Liver (tissue), 9 donors: Measurements from ENCODE around the gene LAMB4. TPM values are rescaled to one million over a fixed set of nuclear protein-coding genes. Genes with fewer than 3 reads are reported as not detected.

Experiments
- DNase-seq: peaks from one replicate; pipeline ENCODE4 v3.0.0-alpha.2; 2017; ENCODE audit warnings: low spot score
- H3K27ac ChIP-seq, 2 donors: one replicate each; pipeline ENCODE4 v1.7.0; 2013; ENCODE audit warnings: inconsistent platforms in 2 of 2, low read length in 2 of 2, control low read depth in 1 of 2, low read depth in 1 of 2, mild to moderate bottlenecking in 1 of 2
- H3K27me3 ChIP-seq, 4 donors: one replicate each; pipeline versions ENCODE4 v1.6.1 to v1.7.0; 2013; ENCODE audit warnings: low read length in 3 of 4, inconsistent platforms in 1 of 4, mild to moderate bottlenecking in 1 of 4, moderate library complexity in 1 of 4; ENCODE audit not compliant: control insufficient read depth in 4 of 4, insufficient read depth in 4 of 4
- H3K36me3 ChIP-seq, 4 donors: one replicate each; pipeline versions ENCODE4 v1.6.1 to v1.7.0; 2013; ENCODE audit warnings: low read length in 3 of 4, mild to moderate bottlenecking in 3 of 4, low read depth in 1 of 4, moderate library complexity in 1 of 4; ENCODE audit not compliant: control insufficient read depth in 4 of 4, insufficient read depth in 3 of 4
- H3K4me1 ChIP-seq, 4 donors: one replicate each; pipeline versions ENCODE4 v1.6.1 to v1.7.0; 2013; ENCODE audit warnings: low read length in 3 of 4, mild to moderate bottlenecking in 3 of 4, moderate library complexity in 1 of 4; ENCODE audit not compliant: control insufficient read depth in 4 of 4, insufficient read depth in 4 of 4
- H3K4me3 ChIP-seq, 3 donors: one replicate each; pipeline versions ENCODE4 v1.6.1 to v1.7.0; 2013; ENCODE audit warnings: low read length in 3 of 3, control low read depth in 1 of 3, low read depth in 1 of 3, mild to moderate bottlenecking in 1 of 3
- H3K9ac ChIP-seq, 2 donors: one replicate each; pipeline ENCODE4 v1.7.0; 2013; ENCODE audit warnings: low read length in 2 of 2, mild to moderate bottlenecking in 2 of 2, moderate library complexity in 2 of 2, control low read depth in 1 of 2, low read depth in 1 of 2
- H3K9me3 ChIP-seq, 4 donors: one replicate each; pipeline versions ENCODE4 v1.6.1 to v1.7.0; 2013; ENCODE audit warnings: low read length in 3 of 4; ENCODE audit not compliant: control insufficient read depth in 4 of 4
- EGR1 ChIP-seq, 2 donors: IDR thresholded peaks; 2 replicates each; pipeline ENCODE4 v1.6.1; 2016 to 2018; ENCODE audit warnings: antibody characterized with exemption in 2 of 2, low read depth in 2 of 2
- FOXA1 ChIP-seq: IDR thresholded peaks from 2 replicates; pipeline ENCODE4 v1.6.1; 2016; ENCODE audit warnings: antibody characterized with exemption
- FOXA2 ChIP-seq: IDR thresholded peaks from 2 replicates; pipeline ENCODE4 v1.6.1; 2016; ENCODE audit warnings: antibody characterized with exemption
- HNF4A ChIP-seq, 2 donors: conservative IDR thresholded peaks; 2 replicates each; pipeline ENCODE4 v1.6.1; 2016; ENCODE audit warnings: antibody characterized with exemption in 2 of 2, mild to moderate bottlenecking in 2 of 2
- JUND ChIP-seq, 2 donors: IDR thresholded peaks; 2 replicates each; pipeline ENCODE4 v1.6.1; 2016; ENCODE audit warnings: antibody characterized with exemption in 2 of 2
- NR2F2 ChIP-seq: IDR thresholded peaks from 2 replicates; pipeline ENCODE4 v1.6.1; 2016; ENCODE audit warnings: antibody characterized with exemption
- RAD21 ChIP-seq, 2 donors: IDR thresholded peaks; 2 replicates each; pipeline ENCODE4 v1.6.1; 2016; ENCODE audit warnings: antibody characterized with exemption in 2 of 2, mild to moderate bottlenecking in 2 of 2
- RXRA ChIP-seq, 2 donors: IDR thresholded peaks; 2 replicates each; pipeline ENCODE4 v1.6.1; 2017 to 2018; ENCODE audit warnings: antibody characterized with exemption in 2 of 2, mild to moderate bottlenecking in 1 of 2
- TAF1 ChIP-seq: conservative IDR thresholded peaks from 2 replicates; pipeline ENCODE4 v1.6.1; 2016; ENCODE audit warnings: antibody characterized with exemption, mild to moderate bottlenecking
- YY1 ChIP-seq: IDR thresholded peaks from 2 replicates; pipeline ENCODE4 v1.6.1; 2016; ENCODE audit warnings: antibody characterized with exemption, mild to moderate bottlenecking
- WGBS: extraction: QIAGEN DNeasy Blood & Tissue Kit; methylation state at CpG from one replicate; pipeline ENCODE4 v1.1.7; 2013; 5-methylcytosine and 5-hydroxymethylcytosine counted together
- polyA plus RNA-seq, 2 donors: library from polyadenylated mRNA; stranded (reverse) in 1 of 2; unstranded in 1 of 2; fragments of 200-250 nt in 1 of 2; fragments of >200 nt in 1 of 2; fragmentation: Nextera tagmentation in 1 of 2; extraction: Ambion mirVana in 1 of 2; gene quantifications; one replicate each; pipeline versions ENCODE4 v1.2.1 to v1.2.3, GENCODE V29; 2013 to 2015
- total RNA-seq, 2 donors: library from RNA; depleted of rRNA; stranded (reverse); fragments of >200 nt; gene quantifications; one replicate each; pipeline ENCODE4 v1.2.3, GENCODE V29; 2014
- TF ChIP-seq, protein P1 (sequence below): IDR thresholded peaks from 2 replicates; pipeline ENCODE4 v1.6.1; 2016; ENCODE audit warnings: antibody characterized with exemption
- TF ChIP-seq, protein P2 (sequence below): IDR thresholded peaks from 2 replicates; pipeline ENCODE4 v1.6.1; 2016; ENCODE audit warnings: antibody characterized with exemption
- TF ChIP-seq, protein P3 (sequence below): IDR thresholded peaks from 2 replicates; pipeline ENCODE4 v1.6.1; 2016; ENCODE audit warnings: antibody characterized with exemption, mild to moderate bottlenecking
- donor health status: healthy.
- donor health status: healthy.
- donor health status: healthy.
- donor health status: healthy.
- donor health status: healthy.

The LAMB4 gene
- total and polyA plus RNA-seq, 4 donors: under 0.01 to 0.03 TPM; not detected in 2

DNA sequence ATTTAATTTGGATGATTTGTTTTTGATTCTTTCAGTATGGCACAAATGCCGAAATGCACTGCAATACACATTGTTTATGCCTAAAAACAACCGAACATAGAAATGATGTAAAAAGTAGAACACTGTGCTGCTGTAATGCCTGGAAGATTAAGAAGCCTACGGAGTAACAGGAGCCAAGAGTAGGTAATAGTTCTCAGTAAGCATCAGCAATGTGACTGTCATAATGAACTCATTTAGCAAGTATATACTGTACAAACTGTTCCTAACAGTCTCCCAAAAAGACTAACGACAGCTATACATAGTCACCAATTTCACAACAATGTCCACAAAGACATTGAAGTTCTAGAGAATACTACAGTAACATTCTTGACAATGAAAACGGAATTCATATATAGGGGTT is 19.0 kb upstream of the LAMB4 start:
- TF ChIP-seq, protein P1, sequence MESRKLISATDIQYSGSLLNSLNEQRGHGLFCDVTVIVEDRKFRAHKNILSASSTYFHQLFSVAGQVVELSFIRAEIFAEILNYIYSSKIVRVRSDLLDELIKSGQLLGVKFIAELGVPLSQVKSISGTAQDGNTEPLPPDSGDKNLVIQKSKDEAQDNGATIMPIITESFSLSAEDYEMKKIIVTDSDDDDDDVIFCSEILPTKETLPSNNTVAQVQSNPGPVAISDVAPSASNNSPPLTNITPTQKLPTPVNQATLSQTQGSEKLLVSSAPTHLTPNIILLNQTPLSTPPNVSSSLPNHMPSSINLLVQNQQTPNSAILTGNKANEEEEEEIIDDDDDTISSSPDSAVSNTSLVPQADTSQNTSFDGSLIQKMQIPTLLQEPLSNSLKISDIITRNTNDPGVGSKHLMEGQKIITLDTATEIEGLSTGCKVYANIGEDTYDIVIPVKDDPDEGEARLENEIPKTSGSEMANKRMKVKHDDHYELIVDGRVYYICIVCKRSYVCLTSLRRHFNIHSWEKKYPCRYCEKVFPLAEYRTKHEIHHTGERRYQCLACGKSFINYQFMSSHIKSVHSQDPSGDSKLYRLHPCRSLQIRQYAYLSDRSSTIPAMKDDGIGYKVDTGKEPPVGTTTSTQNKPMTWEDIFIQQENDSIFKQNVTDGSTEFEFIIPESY: no peak
- TF ChIP-seq JUND (IDR thresholded peaks at IDR 0.05): no peak
- TF ChIP-seq YY1: no peak
- TF ChIP-seq FOXA2: no peak
- TF ChIP-seq HNF4A (conservative IDR thresholded peaks at IDR 0.05): no peak
- no peak for TF ChIP-seq RXRA (IDR thresholded peaks at IDR 0.05)
- TF ChIP-seq, protein P2, sequence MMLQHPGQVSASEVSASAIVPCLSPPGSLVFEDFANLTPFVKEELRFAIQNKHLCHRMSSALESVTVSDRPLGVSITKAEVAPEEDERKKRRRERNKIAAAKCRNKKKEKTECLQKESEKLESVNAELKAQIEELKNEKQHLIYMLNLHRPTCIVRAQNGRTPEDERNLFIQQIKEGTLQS: no peak
- no peak for TF ChIP-seq FOXA1
- TF ChIP-seq EGR1 (IDR thresholded peaks at IDR 0.05; ENCODE audit: low read depth in 2 of 2): no peak
- TF ChIP-seq TAF1: no peak
- TF ChIP-seq NR2F2: no peak
- no peak for TF ChIP-seq RAD21 (IDR thresholded peaks at IDR 0.05)
- WGBS: 88% methylated on average over 5 of the region's 5 CpGs
- peaks cover 0 to 16% (median 9%) of the 10 kb centered on the region in 4 donors for H3K4me1 ChIP-seq
- H3K9ac ChIP-seq: no peak overlapping the region
- no peaks in the 10 kb centered on the region for H3K27me3 ChIP-seq
- no peak overlapping the region for H3K4me3 ChIP-seq
- no peaks in the 10 kb centered on the region for H3K36me3 ChIP-seq
- H3K9me3 ChIP-seq: no peaks in the 10 kb centered on the region
- no peak for DNase-seq
- H3K27ac ChIP-seq: no peak overlapping the region

DNA sequence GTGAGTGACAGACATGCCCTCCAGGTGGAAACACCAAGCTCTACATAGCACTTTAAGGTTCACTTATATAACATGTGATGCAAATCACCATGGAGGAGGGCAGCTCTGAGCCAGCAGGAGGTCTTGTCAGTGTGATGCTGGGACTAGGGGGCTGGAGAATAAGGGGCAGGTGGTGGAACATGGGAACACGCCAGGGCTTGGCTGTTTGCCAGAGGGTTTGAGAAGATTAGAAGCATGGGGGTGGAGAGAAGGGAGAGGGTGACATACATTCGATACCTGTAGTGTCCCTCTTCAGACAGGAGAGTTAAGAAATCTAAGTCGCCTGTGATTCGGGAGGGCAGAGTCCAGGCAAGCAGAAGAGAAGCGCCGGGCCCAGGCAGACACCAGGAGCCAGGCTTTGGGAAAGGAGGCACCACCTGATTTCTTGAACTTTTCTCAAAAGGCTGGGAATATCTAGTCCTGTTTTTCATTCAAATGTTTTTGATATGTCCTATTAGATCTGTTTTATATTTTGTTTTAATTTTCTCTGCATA is 16.9 kb upstream of the LAMB4 start:
- peak in 1 of 2 donors; percentile 22 for TF ChIP-seq HNF4A (conservative IDR thresholded peaks at IDR 0.05)
- TF ChIP-seq, protein P3, sequence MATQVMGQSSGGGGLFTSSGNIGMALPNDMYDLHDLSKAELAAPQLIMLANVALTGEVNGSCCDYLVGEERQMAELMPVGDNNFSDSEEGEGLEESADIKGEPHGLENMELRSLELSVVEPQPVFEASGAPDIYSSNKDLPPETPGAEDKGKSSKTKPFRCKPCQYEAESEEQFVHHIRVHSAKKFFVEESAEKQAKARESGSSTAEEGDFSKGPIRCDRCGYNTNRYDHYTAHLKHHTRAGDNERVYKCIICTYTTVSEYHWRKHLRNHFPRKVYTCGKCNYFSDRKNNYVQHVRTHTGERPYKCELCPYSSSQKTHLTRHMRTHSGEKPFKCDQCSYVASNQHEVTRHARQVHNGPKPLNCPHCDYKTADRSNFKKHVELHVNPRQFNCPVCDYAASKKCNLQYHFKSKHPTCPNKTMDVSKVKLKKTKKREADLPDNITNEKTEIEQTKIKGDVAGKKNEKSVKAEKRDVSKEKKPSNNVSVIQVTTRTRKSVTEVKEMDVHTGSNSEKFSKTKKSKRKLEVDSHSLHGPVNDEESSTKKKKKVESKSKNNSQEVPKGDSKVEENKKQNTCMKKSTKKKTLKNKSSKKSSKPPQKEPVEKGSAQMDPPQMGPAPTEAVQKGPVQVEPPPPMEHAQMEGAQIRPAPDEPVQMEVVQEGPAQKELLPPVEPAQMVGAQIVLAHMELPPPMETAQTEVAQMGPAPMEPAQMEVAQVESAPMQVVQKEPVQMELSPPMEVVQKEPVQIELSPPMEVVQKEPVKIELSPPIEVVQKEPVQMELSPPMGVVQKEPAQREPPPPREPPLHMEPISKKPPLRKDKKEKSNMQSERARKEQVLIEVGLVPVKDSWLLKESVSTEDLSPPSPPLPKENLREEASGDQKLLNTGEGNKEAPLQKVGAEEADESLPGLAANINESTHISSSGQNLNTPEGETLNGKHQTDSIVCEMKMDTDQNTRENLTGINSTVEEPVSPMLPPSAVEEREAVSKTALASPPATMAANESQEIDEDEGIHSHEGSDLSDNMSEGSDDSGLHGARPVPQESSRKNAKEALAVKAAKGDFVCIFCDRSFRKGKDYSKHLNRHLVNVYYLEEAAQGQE: no peak
- Histone ChIP-seq H3K27me3 (no peaks in the 10 kb centered on the region), H3K27ac (no peak overlapping the region), H3K36me3 (no peaks in the 10 kb centered on the region), H3K9ac (no peak overlapping the region), H3K4me3 (no peak overlapping the region), H3K9me3 (no peaks in the 10 kb centered on the region), H3K4me1 (peaks cover 0 to 14% (median 9%) of the 10 kb centered on the region in 4 donors)
- DNase-seq: no peak
- WGBS: 42% methylated on average over 6 of the region's 6 CpGs
